ENCODE data around the gene GP9. TPM values are rescaled to one million over a fixed set of nuclear protein-coding genes. Genes with fewer than 3 reads are reported as not detected.

Gene GP9
- total RNA-seq, 1 experiment from 2014 or later: not detected

- Histone ChIP-seq H3K23me2 (ENCODE audit: insufficient read length, low read depth, low read length, poor library complexity, severe bottlenecking) (no peaks in the 10 kb centered on the region), H3K23ac (ENCODE audit: insufficient read length, low read depth, low read length) (no peak overlapping the region), H2BK12ac (ENCODE audit: insufficient read length, low read depth, low read length) (no peak overlapping the region), H2BK5ac (ENCODE audit: insufficient read length, low read length) (no peak overlapping the region), H3K79me2 (ENCODE audit: insufficient read depth, low read length) (no peaks in the 10 kb centered on the region), H4K8ac (replicated peaks; ENCODE audit: insufficient read length, low read depth, low read length) (no peak overlapping the region), H4K91ac (ENCODE audit: insufficient read length, low read depth, low read length) (no peak overlapping the region), H3K9ac (ENCODE audit: extremely low read depth, insufficient read length, low read length) (no peak overlapping the region), H2BK120ac (ENCODE audit: low read depth, low read length, poor library complexity, severe bottlenecking) (no peak overlapping the region), H3K27me3 (ENCODE audit: insufficient read depth, low read length) (no peaks in the 10 kb centered on the region), H3K4me1 (ENCODE audit: insufficient read depth, low read length) (no peaks in the 10 kb centered on the region), H3K9me3 (ENCODE audit: control insufficient read depth, low read depth, low read length) (no peaks in the 10 kb centered on the region), H2AFZ (ENCODE audit: low read length) (no peak overlapping the region), H3K27ac (ENCODE audit: insufficient read length, low read depth, low read length) (no peak overlapping the region), H3K18ac (ENCODE audit: insufficient read length, low read depth, low read length) (no peak overlapping the region), H3K4ac (ENCODE audit: low read depth, low read length) (no peak overlapping the region), H3K14ac (ENCODE audit: insufficient read depth, low read length) (no peak overlapping the region; the same call in 1 of the 2 replicates), H3T11ph (ENCODE audit: low read length) (no peak overlapping the region), H2AK5ac (ENCODE audit: insufficient read length, low read length) (no peak overlapping the region), H2BK15ac (ENCODE audit: low read depth, low read length) (no peak overlapping the region), H3K4me2 (ENCODE audit: insufficient read depth, insufficient read length, low read length) (no peak overlapping the region), H3K79me1 (ENCODE audit: insufficient read depth, low read depth, low read length, poor library complexity, severe bottlenecking) (no peaks in the 10 kb centered on the region), H3K56ac (ENCODE audit: insufficient read length, low read depth, low read length) (no peak overlapping the region), H4K20me1 (ENCODE audit: control insufficient read depth, insufficient read depth, insufficient read length) (no peaks in the 10 kb centered on the region), H4K5ac (ENCODE audit: insufficient read length, low read depth, low read length) (no peak overlapping the region), H2BK20ac (ENCODE audit: low read depth, low read length, poor library complexity, severe bottlenecking) (no peak overlapping the region)
- Mint-ChIP-seq H3K36me3 (ENCODE audit: insufficient read depth in 1 of 3, low read depth in 3 of 3) (no peaks in the 10 kb centered on the region), H3K9me3 (no peaks in the 10 kb centered on the region), H3K27me3 (ENCODE audit: low read depth) (peaks cover 7% of the 10 kb centered on the region), H3K4me1 (peaks cover 2 to 6% of the 10 kb centered on the region in 2 experiments; a peak in 3 of 4 replicates), H3K27ac (no peak overlapping the region), H3K4me3 (no peak overlapping the region)
- DNase-seq: no peak
- no peak for TF ChIP-seq CTCF (conservative IDR thresholded peaks at IDR 0.05)
- no CpG with 5 or more reads among the region's 19 CpGs for WGBS (ENCODE audit: extremely low coverage, insufficient read length, low lambda C conversion rate)
These were observed 676 bp downstream of the GP9 start for GRCh38 chr3:129061023-129061887.

Measured in H9 (cell line).